DMS 273 treated with DMSO at 0.1 percent for 48 hours (cell line): ENCODE results near the gene TMEM273.

Experiments
- DNase-seq: peaks from one replicate; lab custom pipeline; 2025; lab: John Stamatoyannopoulos, UW

The TMEM273 gene

DNA sequence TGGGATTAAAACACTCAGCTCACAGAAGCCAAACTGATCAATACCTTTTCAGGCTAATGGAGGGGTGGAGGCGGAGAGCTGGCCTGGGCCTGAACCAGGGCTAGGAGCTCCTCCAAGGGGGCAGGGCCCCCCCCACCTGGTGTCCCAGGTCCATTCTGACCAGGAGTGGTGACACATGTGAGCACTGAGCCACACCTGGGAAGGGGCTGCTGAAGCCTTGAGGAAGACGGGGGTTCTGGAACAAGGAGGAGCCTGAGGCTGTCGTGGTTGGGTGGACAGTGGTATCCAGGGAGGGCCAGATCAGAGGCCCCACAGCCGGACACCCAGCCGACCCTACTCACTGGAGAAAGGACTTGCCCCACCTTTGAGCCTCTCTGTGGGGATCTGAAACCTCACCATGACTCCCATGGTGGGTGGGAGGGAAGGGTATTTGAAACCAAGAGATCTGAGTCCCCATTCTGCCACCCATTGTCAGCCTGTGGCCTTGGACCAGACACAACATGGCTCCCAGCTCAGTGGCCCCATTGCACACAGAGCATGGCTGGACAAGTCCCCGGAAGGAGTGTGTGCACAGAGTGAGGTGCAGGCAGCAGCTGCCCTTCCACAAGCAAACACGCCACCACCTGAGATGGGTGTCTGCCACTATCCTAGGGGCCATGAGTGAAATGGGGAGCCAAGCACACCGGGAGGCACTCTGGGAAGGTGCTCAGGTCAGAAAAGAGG lies 12.4 kb downstream of the TMEM273 start:
- DNase-seq, result no peak

- DNase-seq, result no peak
These were observed 13.2 kb downstream of the TMEM273 start for GRCh38 chr10:49174926-49175500.

DNA sequence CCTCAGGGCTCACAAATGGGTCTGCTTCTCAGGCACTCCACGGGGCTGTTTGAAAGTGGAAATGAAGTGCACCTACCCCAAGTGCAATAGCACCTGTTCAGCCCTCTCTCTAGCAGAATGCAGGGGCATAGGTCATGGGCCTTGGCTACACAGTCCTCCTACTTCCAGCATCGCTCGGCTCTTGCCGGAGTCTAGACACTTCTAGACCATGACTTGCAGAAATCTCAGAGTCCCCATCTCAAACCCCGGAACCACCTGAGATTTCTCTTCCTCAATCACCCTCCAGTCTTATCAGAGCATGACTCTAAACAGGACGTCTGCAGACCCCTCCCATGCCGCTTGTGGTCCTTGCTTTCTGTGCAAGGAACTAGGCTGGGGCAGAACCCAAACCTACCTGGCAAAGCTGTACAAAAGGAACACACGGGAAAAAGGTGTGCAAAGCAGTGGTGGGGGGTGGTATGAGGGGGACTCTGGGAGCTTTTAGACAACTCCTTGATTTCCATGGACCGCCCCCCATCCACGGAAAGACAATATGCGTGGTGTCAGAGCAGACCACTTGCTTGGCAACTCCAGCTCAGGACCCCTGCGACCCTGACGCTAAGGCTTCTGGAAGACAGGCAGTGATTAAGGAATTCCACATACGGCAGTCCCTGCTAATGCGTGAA lies 13.8 kb downstream of the TMEM273 start:
- no peak for DNase-seq

DNA sequence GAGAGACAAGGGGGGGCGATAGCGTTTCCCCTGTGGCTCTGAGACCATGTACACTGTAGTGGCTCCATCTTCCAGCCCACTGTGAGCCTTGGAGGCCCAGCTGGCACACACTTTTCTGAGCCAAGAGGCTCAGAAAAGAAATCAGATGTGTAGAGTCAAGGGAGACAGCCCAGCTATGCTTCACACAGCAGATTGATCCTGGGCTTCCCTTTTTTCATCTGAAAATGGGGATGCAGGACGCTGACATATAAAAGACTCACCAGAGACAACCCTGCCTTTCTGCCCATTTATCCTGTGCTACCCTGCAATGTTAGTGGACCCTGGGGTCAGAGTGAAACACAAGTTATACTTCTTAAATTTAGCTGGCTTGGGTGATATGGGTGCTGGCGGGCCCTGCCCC lies 14.3 kb downstream of the TMEM273 start:
- no peak for DNase-seq

DNA sequence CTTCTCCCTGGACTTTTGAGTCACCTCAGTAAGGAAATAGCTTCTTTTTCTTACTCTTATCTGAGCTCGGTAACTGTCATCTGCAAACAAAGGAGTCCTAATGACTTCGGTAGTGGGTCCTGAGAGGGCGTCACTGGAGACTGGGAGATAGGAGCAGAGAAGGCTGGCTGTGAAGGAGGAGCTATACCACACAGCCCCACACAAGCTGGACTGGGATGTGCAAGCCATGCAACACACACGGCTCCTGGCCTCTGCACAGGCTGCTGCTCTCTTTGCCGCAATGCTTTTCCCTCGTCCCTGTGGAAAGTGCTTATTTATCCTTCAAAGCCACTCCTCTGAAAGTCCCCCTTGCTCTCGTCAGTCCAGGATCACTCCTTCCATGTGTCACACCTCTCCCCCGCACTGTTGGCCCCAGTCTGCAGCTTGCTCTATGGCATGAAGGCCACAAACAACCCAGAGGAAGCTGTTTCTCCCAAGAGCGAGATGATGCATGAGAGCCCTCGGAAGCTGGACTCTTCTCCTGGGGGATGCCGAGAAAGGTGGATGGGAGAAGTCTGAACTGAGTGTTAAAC lies 14.9 kb downstream of the TMEM273 start:
- no peak for DNase-seq

GRCh38 chr10:49172777-49173132 lies 15.4 kb downstream of the TMEM273 start:
- no peak for DNase-seq

- DNase-seq, result no peak
These were observed 16.0 kb downstream of the TMEM273 start for GRCh38 chr10:49172061-49172776.

GRCh38 chr10:49171326-49172060 lies 16.7 kb downstream of the TMEM273 start:
- DNase-seq, result no peak

GRCh38 chr10:49170632-49171325 lies 17.4 kb downstream of the TMEM273 start:
- DNase-seq, result no peak

DNA sequence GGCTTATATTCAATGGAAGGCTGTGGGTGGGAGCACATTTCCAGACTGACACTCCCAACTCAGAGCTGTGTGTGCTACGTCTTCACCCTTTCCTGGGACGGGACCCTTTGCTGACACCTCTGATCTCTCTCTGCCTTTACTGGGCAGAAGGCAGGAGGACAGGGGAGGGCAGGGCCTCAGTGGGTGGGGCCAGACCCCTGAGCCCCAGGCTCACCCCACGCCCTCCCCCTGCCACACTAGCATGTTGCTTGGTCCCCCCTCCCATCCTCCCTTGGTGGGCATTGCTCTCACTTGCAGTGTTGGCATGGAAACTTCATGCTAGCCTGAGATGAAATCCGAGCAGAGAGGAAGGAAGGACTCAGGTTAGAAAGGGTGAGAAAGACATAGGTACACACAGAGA lies 18.4 kb downstream of the TMEM273 start:
- DNase-seq, result no peak

GRCh38 chr10:49168831-49169500 lies 19.2 kb downstream of the TMEM273 start:
- DNase-seq, result no peak

DNA sequence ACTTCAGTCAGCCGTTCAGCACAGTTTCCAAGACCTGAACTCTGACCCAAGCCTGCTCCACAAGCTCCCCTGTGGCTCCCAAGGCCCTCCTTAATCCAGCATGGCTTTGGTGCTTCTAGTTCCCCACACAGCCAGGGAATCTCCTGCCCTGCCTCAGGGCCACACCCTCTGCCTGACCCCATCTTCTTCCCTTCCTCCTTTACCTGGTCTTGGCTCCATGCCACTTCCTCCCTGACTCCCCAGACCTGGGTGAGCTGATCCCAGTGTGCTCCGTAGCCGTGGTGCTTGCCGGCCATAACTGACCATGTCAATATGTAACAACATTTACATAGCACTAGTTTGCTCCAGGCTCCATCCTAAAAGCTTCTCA lies 20.0 kb downstream of the TMEM273 start:
- no peak for DNase-seq

DNA sequence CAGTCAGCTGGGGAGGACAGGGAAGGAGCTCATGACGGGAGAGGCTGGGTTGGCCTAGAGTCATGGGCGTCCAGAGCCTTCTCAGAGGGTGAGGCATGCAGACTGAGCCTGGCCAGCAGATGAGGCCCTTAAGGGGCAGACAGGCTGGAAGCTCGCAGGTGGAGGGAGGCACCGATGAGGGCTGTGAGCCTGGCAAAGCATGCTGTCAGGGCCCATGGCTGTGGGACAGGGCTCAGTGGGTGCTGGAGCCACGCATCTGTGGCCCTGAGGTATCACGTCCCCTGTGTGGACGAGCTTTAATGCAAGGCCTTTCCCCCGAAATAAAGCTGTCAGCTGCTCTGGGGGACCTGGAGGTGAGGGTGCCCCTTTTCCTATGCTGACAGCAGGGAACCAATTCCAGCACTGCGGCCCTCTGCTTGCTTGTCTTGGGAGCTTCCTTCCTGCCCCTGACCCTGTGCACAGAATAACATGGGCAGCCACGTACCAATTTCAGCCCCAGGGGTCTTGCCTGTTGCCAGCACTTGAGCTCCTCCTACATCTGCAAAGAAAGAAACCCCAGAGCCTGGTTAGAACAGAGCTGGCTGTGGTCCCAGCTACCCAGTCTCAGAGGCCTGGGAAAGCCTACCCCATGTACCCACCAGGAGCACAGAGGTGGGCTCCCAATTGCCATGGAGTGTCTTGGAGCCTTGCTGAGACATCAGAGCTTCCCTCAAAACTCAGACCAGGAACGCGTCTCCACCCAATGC lies 20.6 kb downstream of the TMEM273 start:
- no peak for DNase-seq

DNA sequence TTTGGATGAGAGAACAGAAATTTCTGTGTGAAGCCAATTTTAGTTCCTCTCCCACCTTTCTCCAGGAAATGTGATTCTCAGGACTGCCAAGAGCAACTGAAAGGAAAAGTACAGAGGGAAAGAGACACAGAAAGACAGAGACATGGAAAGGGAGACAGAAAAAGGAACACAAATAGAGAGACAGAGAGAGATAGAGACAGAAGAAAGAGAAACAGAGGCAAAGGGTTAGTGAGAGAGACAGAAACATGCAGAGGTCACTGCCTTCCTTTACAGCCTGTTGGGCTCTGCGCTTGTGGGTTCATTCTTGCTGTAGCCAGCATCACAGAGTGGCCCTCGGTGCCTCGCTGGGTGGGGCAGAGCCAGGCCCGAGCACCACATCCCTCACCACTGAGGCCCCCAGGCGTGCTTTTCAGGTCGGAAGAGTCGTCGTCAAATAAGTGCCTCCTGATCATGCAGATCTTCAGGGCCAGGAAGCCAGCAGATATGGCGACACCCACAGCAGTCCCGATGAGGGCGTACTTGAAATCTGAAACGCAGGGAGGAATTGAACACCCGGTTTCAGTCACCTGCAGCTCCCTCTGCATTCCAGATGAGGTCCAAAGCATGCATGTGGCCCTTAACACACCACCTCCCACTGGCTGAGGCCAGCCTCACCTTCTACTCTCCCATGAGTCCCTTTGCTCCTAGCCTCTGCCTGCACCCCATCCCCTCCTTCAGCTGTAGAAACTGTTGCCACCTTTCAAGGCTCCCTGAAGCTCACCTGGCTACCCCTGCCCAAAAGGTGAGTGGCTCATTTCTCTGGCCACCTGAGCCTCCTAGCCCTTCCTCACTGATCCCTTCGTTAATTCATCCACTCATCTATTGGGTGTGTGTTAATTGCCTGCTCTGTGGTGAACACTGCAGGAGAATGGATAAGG lies 21.4 kb downstream of the TMEM273 start:
- DNase-seq, result no peak

DNA sequence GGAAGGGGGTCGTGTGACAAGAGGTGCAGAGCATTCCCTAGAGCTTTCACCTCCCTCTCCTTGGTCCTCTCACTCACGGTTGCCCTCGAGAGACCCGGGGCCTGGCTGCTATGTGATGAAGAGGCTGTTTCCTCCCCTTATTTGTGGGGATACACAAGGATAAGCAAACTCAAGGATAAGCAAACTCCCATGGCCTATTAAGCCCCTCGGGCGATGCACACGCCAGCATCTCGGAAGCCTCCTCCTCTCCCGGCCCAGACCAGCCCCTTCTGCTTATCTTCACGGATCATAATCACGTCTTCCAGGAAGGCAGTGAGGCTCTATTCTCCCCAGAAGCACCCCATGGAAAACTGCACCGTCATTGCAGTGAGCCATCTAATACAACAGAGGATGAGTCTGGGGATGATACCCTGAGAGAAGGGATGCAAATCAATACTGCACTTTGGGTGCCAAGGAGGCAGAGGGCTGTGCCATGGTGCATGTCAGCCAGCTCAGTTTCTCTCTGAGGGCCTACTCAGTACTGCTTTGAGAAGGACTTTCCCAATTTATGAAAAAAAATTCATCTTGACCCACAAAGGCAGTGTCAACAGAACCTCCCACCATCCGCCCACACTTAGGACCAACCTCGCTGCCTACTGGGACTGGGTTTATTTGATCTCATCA lies 22.2 kb downstream of the TMEM273 start:
- no peak for DNase-seq

DNA sequence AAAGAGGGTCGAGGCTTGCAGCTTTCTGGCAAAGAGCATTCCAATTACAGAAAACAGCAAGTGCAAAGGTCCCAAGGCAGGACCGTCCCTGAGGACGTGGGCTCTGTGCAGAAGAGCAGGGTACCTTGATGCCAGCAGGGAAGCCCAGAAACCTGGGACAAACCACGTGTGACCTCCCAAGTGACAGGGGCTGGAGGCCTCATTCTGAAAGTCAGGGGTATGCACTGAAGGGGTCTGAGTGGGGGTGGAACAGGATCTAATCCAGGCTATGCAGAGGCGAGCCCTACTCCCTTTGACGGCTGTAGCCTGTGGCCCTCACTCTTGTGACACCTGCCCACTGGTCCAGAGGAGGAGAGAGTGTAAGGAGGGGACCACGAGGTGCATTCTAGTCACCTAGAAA lies 22.9 kb downstream of the TMEM273 start:
- no peak for DNase-seq

DNA sequence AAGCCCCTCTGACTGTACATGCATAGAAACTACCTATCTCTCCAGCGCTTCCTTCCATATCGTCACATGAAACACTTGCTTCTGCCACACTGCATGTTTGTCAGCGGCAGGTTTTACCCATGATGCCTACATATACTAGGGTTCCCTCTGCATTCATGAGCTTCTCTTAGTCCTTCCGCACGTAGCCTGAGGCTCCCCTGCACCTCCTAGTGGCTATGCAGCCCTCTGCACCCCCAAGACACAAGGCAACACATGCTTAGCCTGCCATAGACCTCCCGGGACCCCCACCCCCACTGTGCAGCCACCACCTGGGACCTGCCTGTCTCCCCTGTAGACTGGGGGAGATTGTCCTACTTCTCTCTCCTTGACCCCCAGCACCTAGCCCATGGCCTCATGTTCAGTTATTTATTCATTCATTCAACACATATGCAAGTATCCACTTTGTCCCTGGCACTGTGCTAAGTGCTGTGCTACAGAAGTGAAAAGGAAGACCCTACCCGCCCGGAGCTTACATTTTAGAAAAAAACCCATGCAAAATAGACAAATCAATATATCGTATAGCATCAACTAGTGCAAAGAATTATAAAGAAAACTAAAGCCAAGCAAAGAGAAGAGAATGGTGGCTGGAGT lies 23.5 kb downstream of the TMEM273 start:
- DNase-seq, result no peak

GRCh38 chr10:49163741-49164140 lies 24.4 kb downstream of the TMEM273 start:
- no peak for DNase-seq
